GM12892 (cell line): Measurements from ENCODE around the gene CHADL.

Experiments
- POLR2A ChIP-seq: IDR thresholded peaks from 2 replicates; pipeline ENCODE4 v1.6.1; 2011; ENCODE audit warnings: low read depth, low read length, control low read depth
- POLR2AphosphoS5 ChIP-seq: IDR thresholded peaks from 2 replicates; pipeline ENCODE4 v1.6.1; 2011; ENCODE audit warnings: low read depth, low read length, control low read depth

DNA sequence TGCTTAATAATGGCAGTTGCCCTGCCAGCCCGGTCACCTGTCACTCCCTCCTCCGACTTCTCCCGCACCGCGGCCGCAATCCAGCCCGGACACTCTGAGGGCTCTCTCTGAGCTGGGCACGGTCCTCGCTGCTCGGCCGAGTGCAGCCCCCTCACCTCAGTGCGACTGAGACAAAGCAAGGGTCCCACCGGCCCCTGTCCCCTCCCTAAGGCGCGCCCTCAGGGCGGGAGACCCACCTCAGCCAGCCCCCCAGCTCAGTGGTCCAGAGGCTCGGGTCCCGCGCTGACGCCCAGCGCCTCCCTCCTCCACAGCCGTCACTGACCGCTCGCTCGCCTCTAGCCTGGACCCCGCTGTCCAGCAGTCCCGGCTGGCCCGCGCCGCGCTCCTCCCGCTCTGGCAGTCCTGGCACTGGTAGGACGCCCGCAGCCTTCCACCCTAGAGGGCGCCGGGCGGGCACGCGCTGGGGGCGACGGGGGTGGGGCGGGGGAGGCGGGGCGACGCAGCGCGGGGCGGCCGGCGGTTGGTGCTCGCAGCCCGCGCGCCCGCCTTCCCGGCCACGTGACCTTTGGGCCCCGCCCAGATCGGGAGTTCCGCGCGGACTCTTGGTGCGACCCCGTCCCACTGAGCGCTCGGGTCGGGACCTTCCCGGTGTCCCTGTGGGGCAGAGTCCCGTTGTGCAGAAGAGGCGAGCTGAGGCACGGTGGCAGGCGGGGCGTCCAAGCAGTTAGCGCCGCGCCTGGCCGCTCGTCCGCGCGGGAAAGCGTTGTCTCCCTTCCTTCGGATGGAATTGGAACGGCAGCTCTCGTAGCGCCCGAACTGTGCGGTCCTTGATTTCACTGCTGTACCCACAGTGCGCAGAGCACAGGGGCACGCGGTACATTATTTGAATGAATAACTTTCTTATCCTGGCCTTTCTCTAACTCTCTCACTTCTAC, 43.4 kb downstream of the CHADL start:
- TF ChIP-seq POLR2AphosphoS5 = no peak
- no peak for TF ChIP-seq POLR2A
